HG03045 (cell line): Measurements from ENCODE around the gene SSR3.
"Not testable (repeated sequence)": the region's sequence is repeated elsewhere in the genome, so short reads cannot be mapped to it uniquely, and the experiment has no call there.

Experiments
- ATAC-seq: cut with Tn5 transposase; IDR thresholded peaks from one replicate; pipeline ENCODE4 v1.9.1; 2021; ENCODE audit warnings: mild to moderate bottlenecking, moderate library complexity; ENCODE audit not compliant: unreplicated experiment

SSR3 gene

GRCh38 chr3:156576651-156577348 is 21.9 kb upstream of the SSR3 start:
- no peak for ATAC-seq

GRCh38 chr3:156576051-156576450 is 21.1 kb upstream of the SSR3 start:
- ATAC-seq: no peak

- ATAC-seq: no peak
Measured at GRCh38 chr3:156575641-156576040, 20.7 kb upstream of the SSR3 start.

- ATAC-seq: not testable (repeated sequence)
Measured at GRCh38 chr3:156569881-156570280, 15.0 kb upstream of the SSR3 start.

GRCh38 chr3:156569016-156569415 is 14.1 kb upstream of the SSR3 start:
- ATAC-seq: not testable (repeated sequence)

- ATAC-seq: no peak
Measured at GRCh38 chr3:156563900-156564682, 9.2 kb upstream of the SSR3 start.

GRCh38 chr3:156562486-156562885 is 7.6 kb upstream of the SSR3 start:
- not testable (repeated sequence) for ATAC-seq

GRCh38 chr3:156561533-156561932 is 6.6 kb upstream of the SSR3 start:
- no peak for ATAC-seq

- no peak for ATAC-seq
Measured at GRCh38 chr3:156559321-156559720, 4.4 kb upstream of the SSR3 start.

GRCh38 chr3:156558389-156558788 is 3.5 kb upstream of the SSR3 start:
- ATAC-seq: no peak

- ATAC-seq: no peak
Measured at GRCh38 chr3:156554515-156554841, 439 bp downstream of the SSR3 start.

- no peak for ATAC-seq
Measured at GRCh38 chr3:156553705-156554356, 1.1 kb downstream of the SSR3 start.

- no peak for ATAC-seq
Measured at GRCh38 chr3:156552973-156553372, 1.9 kb downstream of the SSR3 start.

- ATAC-seq: no peak
Measured at GRCh38 chr3:156551746-156552145, 3.2 kb downstream of the SSR3 start.

GRCh38 chr3:156551261-156551660 is 3.7 kb downstream of the SSR3 start:
- ATAC-seq: no peak

- no peak for ATAC-seq
Measured at GRCh38 chr3:156548902-156549301, 6.0 kb downstream of the SSR3 start.

GRCh38 chr3:156548041-156548687 is 6.8 kb downstream of the SSR3 start:
- ATAC-seq: no peak

- ATAC-seq: no peak
Measured at GRCh38 chr3:156547637-156548036, 7.3 kb downstream of the SSR3 start.

- ATAC-seq: no peak
Measured at GRCh38 chr3:156543043-156543555, 11.8 kb downstream of the SSR3 start.

GRCh38 chr3:156542101-156543042 is 12.5 kb downstream of the SSR3 start:
- ATAC-seq: no peak
